ENCODE results near the gene RASGEF1C.

DNA sequence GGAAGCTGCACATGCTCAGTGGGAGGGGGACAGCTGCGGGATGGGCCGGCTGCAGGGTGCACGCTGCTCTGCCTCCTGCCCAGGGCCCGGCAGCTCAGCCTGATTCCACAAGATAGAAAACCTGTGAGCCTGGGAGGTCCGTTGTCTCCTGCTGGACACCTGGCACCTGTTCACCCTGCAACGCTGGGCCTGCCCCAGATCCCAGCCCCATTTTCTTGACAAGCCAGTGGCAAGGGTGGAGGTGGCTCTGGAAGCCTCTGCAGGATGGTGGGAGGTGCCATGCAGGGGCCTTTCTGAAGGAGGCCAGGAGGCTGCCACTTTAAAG, 69.3 kb downstream of the RASGEF1C start:
- TF ChIP-seq SMAD5 (IDR thresholded peaks at IDR 0.05; ENCODE audit: low read depth) (no peak), TAF1 (IDR thresholded peaks at IDR 0.05; ENCODE audit: borderline replicate concordance, low read depth, low read length) (no peak), EZH2 (IDR thresholded peaks at IDR 0.05; ENCODE audit: borderline replicate concordance, control insufficient read depth, low read depth, low read length) (no peak), ZNF384 (IDR thresholded peaks at IDR 0.05; ENCODE audit: borderline replicate concordance, low read depth, low read length) (no peak), ATF7 (IDR thresholded peaks at IDR 0.05; ENCODE audit: low read depth) (no peak), RFX5 (IDR thresholded peaks at IDR 0.05; ENCODE audit: low read depth, low read length) (no peak), NFXL1 (IDR thresholded peaks at IDR 0.05; ENCODE audit: borderline replicate concordance) (no peak), IRF3 (IDR thresholded peaks at IDR 0.05) (no peak), CEBPB (IDR thresholded peaks at IDR 0.05; ENCODE audit: borderline replicate concordance in 1 of 2, low read depth in 2 of 2, low read length in 2 of 2) (no peak)
- TF ChIP-seq, protein P1, sequence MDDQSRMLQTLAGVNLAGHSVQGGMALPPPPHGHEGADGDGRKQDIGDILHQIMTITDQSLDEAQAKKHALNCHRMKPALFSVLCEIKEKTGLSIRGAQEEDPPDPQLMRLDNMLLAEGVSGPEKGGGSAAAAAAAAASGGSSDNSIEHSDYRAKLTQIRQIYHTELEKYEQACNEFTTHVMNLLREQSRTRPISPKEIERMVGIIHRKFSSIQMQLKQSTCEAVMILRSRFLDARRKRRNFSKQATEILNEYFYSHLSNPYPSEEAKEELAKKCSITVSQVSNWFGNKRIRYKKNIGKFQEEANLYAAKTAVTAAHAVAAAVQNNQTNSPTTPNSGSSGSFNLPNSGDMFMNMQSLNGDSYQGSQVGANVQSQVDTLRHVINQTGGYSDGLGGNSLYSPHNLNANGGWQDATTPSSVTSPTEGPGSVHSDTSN (IDR thresholded peaks at IDR 0.05; ENCODE audit: insufficient replicate concordance, low read depth, low read length), result no peak
- TF ChIP-seq, protein P2, sequence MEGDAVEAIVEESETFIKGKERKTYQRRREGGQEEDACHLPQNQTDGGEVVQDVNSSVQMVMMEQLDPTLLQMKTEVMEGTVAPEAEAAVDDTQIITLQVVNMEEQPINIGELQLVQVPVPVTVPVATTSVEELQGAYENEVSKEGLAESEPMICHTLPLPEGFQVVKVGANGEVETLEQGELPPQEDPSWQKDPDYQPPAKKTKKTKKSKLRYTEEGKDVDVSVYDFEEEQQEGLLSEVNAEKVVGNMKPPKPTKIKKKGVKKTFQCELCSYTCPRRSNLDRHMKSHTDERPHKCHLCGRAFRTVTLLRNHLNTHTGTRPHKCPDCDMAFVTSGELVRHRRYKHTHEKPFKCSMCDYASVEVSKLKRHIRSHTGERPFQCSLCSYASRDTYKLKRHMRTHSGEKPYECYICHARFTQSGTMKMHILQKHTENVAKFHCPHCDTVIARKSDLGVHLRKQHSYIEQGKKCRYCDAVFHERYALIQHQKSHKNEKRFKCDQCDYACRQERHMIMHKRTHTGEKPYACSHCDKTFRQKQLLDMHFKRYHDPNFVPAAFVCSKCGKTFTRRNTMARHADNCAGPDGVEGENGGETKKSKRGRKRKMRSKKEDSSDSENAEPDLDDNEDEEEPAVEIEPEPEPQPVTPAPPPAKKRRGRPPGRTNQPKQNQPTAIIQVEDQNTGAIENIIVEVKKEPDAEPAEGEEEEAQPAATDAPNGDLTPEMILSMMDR (IDR thresholded peaks at IDR 0.05 in 2 of 3, conservative IDR thresholded peaks at IDR 0.05 in 1 of 3; ENCODE audit: control insufficient read depth in 2 of 3, extremely low read depth in 1 of 3, insufficient read depth in 1 of 3, low read depth in 3 of 3, low read length in 3 of 3), result no peak
- TF ChIP-seq, protein P3, sequence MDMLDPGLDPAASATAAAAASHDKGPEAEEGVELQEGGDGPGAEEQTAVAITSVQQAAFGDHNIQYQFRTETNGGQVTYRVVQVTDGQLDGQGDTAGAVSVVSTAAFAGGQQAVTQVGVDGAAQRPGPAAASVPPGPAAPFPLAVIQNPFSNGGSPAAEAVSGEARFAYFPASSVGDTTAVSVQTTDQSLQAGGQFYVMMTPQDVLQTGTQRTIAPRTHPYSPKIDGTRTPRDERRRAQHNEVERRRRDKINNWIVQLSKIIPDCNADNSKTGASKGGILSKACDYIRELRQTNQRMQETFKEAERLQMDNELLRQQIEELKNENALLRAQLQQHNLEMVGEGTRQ (IDR thresholded peaks at IDR 0.05; ENCODE audit: borderline replicate concordance, low read depth, low read length), result no peak

Data from GM12878 (cell line).